GM19467 (cell line): ENCODE data around the gene KIF2B.
"Not testable (repeated sequence)": the region's sequence is repeated elsewhere in the genome, so short reads cannot be mapped to it uniquely, and the experiment has no call there.

Source experiments
- ATAC-seq: cut with Tn5 transposase; IDR thresholded peaks from one replicate; pipeline ENCODE4 v1.9.1; 2021; ENCODE audit warnings: mild to moderate bottlenecking, moderate library complexity; ENCODE audit not compliant: unreplicated experiment

KIF2B gene, protein sequence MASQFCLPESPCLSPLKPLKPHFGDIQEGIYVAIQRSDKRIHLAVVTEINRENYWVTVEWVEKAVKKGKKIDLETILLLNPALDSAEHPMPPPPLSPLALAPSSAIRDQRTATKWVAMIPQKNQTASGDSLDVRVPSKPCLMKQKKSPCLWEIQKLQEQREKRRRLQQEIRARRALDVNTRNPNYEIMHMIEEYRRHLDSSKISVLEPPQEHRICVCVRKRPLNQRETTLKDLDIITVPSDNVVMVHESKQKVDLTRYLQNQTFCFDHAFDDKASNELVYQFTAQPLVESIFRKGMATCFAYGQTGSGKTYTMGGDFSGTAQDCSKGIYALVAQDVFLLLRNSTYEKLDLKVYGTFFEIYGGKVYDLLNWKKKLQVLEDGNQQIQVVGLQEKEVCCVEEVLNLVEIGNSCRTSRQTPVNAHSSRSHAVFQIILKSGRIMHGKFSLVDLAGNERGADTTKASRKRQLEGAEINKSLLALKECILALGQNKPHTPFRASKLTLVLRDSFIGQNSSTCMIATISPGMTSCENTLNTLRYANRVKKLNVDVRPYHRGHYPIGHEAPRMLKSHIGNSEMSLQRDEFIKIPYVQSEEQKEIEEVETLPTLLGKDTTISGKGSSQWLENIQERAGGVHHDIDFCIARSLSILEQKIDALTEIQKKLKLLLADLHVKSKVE

DNA sequence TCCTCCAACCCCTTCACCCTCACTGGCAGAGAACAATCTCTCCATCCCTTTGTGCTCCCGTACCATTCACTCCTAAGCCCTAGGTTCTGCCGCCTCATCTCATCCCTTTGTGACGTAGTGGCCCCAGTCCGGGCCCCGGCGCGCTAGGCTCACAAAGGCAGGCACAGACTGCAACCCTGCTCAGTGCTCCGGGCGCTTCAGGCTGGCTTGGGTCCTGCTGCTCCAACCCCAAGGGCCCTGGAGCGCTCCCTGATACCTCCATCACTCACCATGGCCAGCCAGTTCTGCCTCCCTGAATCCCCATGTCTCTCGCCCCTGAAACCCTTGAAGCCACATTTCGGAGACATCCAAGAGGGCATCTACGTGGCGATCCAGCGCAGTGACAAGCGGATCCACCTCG lies at the start of gene KIF2B:
TSS of gene KIF2B (plus strand) at position 164 of the 400 bp plus-strand sequence. CDS start at position 271, 107 bp downstream.
- no peak for ATAC-seq

DNA sequence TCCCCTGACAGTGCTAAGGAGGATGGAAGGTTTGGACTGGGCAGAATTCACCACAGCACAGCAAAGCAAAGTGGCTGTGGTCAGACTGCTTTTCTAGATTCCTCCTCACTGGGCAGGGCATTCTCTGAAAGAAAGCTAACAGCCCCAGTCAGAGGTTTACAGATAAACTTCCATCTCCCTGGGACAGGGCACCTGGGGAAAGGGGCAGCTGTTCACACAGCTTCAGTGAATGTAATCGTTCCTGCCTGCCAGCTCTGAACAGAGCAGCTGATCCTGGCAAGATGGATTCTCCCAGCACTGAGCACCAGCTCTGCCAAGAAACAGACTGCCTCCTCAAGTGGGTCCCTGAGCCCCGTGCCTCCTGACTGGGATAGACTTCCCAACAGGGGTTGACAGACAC lies 42.4 kb upstream of the KIF2B start:
- no peak for ATAC-seq

GRCh38 chr17:53791551-53791950 lies 31.2 kb upstream of the KIF2B start:
- ATAC-seq = no peak

GRCh38 chr17:53792451-53792850 lies 30.3 kb upstream of the KIF2B start:
- no peak for ATAC-seq

GRCh38 chr17:53792997-53793396 lies 29.7 kb upstream of the KIF2B start:
- no peak for ATAC-seq

DNA sequence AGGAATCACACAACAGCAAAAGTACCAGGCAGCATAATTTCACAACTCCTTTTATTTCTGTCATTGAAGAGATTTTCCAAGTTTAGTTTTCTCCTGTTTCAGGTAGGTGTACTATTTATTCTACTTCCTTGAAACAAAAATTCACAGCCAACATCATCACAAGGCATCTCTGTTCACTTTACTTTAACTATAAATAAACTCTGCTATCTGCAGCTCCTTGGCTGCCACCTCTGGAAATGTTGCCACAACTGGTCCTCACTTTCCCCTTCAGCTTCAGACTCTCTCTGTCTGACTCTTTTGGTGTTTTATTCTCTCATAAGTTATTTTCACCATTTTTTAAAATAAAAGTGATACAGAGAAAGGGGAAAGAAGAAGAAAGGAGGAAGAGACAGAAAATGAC lies 27.9 kb upstream of the KIF2B start:
- ATAC-seq = no peak

- ATAC-seq = no peak
These were observed 26.1 kb upstream of the KIF2B start for GRCh38 chr17:53796642-53797041.

DNA sequence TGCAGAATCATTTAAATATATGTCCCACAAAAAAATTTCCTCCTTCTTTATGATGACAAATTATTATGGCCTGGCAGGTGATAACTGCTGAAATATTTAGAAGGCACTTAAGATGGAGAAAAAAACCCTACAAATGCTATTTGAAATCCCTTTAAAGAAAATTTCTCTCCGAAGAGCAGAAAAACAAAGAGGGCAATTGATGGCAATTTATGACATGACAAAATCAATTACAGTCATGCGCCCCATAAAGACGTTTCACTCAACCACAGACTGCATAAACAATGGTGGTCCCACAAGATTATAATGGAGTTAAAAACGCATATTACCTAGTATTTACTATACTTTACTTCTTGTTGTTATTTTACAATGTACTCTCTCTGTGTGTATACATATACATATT lies 25.2 kb upstream of the KIF2B start:
- no peak for ATAC-seq

GRCh38 chr17:53804437-53804836 lies 18.3 kb upstream of the KIF2B start:
- ATAC-seq = no peak

DNA sequence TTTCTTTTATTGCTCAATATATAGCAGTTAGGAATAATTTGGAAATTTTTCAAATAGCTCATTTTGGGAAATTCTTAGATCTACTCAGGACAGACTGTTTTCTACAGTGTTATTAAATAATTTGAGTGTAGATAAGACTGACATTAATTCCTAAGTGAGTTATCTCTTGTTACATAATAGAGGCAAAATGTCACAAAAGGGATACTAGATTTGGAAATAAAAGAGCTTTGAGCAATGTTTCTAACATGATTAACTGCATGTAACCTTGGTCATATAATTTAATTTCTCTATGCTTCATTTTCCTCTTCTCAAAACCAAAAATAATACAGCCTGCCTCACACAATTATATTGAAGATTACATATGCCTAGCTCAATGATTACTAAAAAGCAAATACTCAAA lies 16.3 kb upstream of the KIF2B start:
- no peak for ATAC-seq

- no peak for ATAC-seq
These were observed 15.4 kb upstream of the KIF2B start for GRCh38 chr17:53807286-53807685.

- ATAC-seq = no peak
These were observed 4.5 kb upstream of the KIF2B start for GRCh38 chr17:53818271-53818670.

DNA sequence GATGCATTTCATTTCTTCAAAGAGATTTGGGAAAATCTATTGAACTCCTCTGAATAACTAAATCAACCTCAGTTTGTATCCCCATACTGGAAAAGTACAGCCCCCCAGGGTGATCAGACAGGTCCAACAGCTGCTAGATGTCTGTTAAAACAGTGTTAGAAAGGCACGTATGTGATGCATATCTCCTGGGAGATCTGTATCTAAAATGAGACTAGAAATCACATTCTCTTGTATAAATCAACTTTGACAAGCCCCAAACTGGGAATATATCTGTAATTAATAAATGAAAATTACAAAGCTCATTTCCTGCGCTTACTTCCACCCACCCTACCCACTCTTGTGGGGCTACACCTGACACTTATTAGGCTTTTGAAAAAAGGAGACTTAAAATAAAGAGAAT lies 3.8 kb upstream of the KIF2B start:
- ATAC-seq = no peak

- ATAC-seq = no peak
These were observed 2.8 kb upstream of the KIF2B start for GRCh38 chr17:53819956-53820355.

DNA sequence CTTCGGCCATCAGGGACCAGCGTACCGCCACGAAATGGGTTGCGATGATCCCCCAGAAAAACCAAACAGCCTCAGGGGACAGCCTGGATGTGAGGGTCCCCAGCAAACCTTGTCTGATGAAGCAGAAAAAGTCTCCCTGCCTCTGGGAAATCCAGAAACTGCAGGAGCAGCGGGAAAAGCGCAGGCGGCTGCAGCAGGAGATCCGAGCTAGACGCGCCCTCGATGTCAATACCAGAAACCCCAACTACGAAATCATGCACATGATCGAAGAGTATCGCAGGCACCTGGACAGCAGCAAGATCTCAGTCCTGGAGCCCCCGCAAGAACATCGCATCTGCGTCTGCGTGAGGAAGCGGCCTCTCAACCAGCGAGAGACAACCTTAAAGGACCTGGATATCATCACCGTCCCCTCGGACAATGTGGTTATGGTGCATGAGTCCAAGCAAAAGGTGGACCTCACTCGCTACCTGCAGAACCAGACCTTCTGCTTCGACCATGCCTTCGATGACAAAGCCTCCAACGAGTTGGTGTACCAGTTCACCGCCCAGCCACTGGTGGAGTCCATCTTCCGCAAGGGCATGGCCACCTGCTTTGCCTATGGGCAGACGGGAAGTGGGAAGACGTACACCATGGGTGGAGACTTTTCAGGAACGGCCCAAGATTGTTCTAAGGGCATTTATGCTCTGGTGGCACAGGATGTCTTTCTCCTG lies 769 bp downstream of the KIF2B start:
- no peak for ATAC-seq

- not testable (repeated sequence) for ATAC-seq
These were observed 12.0 kb downstream of the KIF2B start for GRCh38 chr17:53834771-53835170.

DNA sequence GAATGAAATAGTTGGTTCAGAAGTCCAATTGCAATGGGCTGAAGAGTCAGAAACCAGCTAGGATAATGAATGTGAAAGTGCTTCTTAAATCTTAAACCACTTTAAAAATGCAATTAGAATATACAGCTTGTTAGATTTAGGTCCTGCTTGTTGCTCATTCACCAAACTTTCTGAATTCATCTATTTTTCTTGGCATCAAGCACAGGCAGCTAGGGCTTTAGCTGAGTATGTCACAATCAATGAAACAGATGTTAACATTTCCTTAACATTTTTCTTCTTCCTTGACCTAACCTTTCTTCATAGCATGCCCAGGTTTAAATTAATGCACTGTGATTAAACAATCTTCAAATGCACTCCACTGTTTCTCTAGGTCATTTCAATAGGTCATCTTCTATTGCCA lies 14.4 kb downstream of the KIF2B start:
- no peak for ATAC-seq

DNA sequence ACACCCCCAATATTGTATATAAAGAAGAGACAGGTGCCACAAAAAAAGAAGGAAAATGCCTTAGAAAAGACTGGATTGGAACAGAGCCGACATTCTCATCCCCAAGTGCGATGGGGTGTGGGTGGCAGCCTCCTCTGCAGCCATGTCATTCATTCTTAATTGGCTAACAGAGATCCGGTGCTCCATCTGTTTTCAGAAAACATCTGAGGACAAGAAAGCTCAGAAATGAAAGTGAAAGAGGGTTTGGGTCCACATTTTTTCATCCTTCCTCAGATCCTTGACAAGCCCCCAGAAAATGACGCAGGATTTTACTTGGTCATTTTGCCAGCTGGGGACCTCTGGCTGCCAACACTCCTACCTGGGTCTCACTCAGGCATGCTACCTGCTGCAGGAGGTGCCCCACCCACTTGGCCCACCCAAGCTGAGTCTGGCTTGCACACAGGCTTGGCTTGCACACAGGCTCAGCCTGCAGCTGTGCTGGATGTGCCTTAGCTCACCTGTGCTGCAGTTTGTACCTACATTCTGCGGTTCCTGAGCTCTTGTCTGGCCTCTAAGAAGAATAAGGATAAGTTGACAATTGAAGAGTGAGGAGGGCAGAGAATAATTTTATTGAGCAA lies 21.9 kb downstream of the KIF2B start:
- ATAC-seq = no peak

DNA sequence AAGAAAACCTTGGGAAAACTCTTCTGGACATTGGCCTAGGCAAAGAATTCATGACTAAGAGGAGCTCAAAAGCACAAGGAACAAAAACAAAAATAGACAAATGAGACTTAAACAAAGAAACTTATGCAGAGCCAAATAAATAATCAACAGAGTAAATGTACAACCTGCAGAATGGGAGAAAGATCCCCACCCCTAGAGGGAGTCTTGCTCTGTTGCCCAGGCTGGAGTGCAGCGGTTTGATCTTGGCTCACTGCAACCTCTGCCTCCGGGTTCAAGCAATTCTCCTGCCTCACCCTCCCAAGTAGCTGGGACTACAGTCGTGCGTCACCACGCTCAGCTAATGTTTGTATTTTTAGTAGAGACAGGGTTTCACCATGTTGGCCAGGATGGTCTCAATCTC lies 48.4 kb downstream of the KIF2B start:
- not testable (repeated sequence) for ATAC-seq
